A204.1 (cell line): ENCODE data around the gene LAMP5.

ENCODE experiments used
- FAIRE-seq: peaks from 2 replicates; lab custom pipeline; 2012; peaks lifted over from hg19 to GRCh38; lab: Jason Lieb, UNC

The LAMP5 gene

GRCh38 chr20:9514461-9515213 lies at the start of gene LAMP5:
Gene LAMP5, plus strand, starts transcription at chr20:9514590. Its CDS starts 263 bp downstream, at chr20:9514853.
- FAIRE-seq: no peak

- no peak for FAIRE-seq
Measured at GRCh38 chr20:9467995-9468394, 46.4 kb upstream of the LAMP5 start.

GRCh38 chr20:9474835-9475415 lies 39.5 kb upstream of the LAMP5 start:
- no peak for FAIRE-seq

- FAIRE-seq: no peak
Measured at GRCh38 chr20:9475456-9475855, 38.9 kb upstream of the LAMP5 start.

- no peak for FAIRE-seq
Measured at GRCh38 chr20:9476174-9476573, 38.2 kb upstream of the LAMP5 start.

GRCh38 chr20:9476637-9477036 lies 37.8 kb upstream of the LAMP5 start:
- FAIRE-seq: no peak

- no peak for FAIRE-seq
Measured at GRCh38 chr20:9478771-9479170, 35.6 kb upstream of the LAMP5 start.

- FAIRE-seq: no peak
Measured at GRCh38 chr20:9480066-9480465, 34.3 kb upstream of the LAMP5 start.

GRCh38 chr20:9482180-9482579 lies 32.2 kb upstream of the LAMP5 start:
- no peak for FAIRE-seq

- FAIRE-seq: no peak
Measured at GRCh38 chr20:9483131-9483530, 31.3 kb upstream of the LAMP5 start.

GRCh38 chr20:9485614-9486340 lies 28.6 kb upstream of the LAMP5 start:
- FAIRE-seq: no peak

GRCh38 chr20:9487231-9487630 lies 27.2 kb upstream of the LAMP5 start:
- no peak for FAIRE-seq

GRCh38 chr20:9488063-9488462 lies 26.3 kb upstream of the LAMP5 start:
- FAIRE-seq: no peak

- no peak for FAIRE-seq
Measured at GRCh38 chr20:9490161-9490560, 24.2 kb upstream of the LAMP5 start.

- no peak for FAIRE-seq
Measured at GRCh38 chr20:9490631-9491030, 23.8 kb upstream of the LAMP5 start.

GRCh38 chr20:9491324-9491723 lies 23.1 kb upstream of the LAMP5 start:
- no peak for FAIRE-seq

- no peak for FAIRE-seq
Measured at GRCh38 chr20:9492067-9492466, 22.3 kb upstream of the LAMP5 start.

GRCh38 chr20:9493803-9494202 lies 20.6 kb upstream of the LAMP5 start:
- FAIRE-seq: no peak

- FAIRE-seq: no peak
Measured at GRCh38 chr20:9495701-9496100, 18.7 kb upstream of the LAMP5 start.

- FAIRE-seq: no peak
Measured at GRCh38 chr20:9496155-9496554, 18.2 kb upstream of the LAMP5 start.

- FAIRE-seq: no peak
Measured at GRCh38 chr20:9498322-9498721, 16.1 kb upstream of the LAMP5 start.

- FAIRE-seq: no peak
Measured at GRCh38 chr20:9499126-9499899, 15.1 kb upstream of the LAMP5 start.

- FAIRE-seq: no peak
Measured at GRCh38 chr20:9500121-9500520, 14.3 kb upstream of the LAMP5 start.
